Thyroid gland (tissue), 4 donors: ENCODE measurements around the gene CCDC121.

Experiments
- POLR2A ChIP-seq, 2 donors: fragments of 450-650 bp; IDR thresholded peaks; one replicate each; pipeline ENCODE4 v1.6.1; 2017; ENCODE audit warnings: antibody characterized with exemption in 2 of 2, mild to moderate bottlenecking in 2 of 2, moderate library complexity in 1 of 2
- TF ChIP-seq, protein P1 (sequence below), 6 experiments: fragments of 200-600 bp in 3 of 6; fragments of 450-650 bp in 3 of 6; sonication (generic) in 3 of 6; IDR thresholded peaks; one replicate each; pipeline ENCODE4 v1.5.1; 2016 to 2019; ENCODE audit warnings: antibody characterized with exemption in 6 of 6, mild to moderate bottlenecking in 2 of 6, inconsistent platforms in 1 of 6, moderate library complexity in 1 of 6

DNA sequence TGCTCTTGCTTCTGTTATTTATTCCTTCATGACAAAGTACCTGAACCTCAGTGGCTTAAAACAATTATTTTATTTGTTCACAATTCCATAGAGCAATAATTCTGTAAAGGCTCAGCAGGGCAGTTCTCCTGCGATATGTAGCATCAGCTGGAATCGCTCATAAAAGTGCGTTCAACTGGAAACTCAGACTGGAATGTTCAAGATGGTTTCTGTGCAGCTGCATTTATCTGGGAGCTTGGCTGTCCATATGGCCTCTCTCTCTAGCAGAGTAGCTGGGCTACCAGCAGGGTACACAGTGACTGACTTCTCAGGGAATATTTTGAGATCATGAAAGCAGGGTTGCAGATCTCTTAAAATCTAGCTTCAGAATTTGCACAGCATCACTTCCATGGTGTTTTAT lies 13.5 kb downstream of the CCDC121 start:
- TF ChIP-seq, protein P1, sequence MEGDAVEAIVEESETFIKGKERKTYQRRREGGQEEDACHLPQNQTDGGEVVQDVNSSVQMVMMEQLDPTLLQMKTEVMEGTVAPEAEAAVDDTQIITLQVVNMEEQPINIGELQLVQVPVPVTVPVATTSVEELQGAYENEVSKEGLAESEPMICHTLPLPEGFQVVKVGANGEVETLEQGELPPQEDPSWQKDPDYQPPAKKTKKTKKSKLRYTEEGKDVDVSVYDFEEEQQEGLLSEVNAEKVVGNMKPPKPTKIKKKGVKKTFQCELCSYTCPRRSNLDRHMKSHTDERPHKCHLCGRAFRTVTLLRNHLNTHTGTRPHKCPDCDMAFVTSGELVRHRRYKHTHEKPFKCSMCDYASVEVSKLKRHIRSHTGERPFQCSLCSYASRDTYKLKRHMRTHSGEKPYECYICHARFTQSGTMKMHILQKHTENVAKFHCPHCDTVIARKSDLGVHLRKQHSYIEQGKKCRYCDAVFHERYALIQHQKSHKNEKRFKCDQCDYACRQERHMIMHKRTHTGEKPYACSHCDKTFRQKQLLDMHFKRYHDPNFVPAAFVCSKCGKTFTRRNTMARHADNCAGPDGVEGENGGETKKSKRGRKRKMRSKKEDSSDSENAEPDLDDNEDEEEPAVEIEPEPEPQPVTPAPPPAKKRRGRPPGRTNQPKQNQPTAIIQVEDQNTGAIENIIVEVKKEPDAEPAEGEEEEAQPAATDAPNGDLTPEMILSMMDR (IDR thresholded peaks at IDR 0.05), result no peak
- no peak for TF ChIP-seq POLR2A (IDR thresholded peaks at IDR 0.05)
